GM18867 (cell line): ENCODE data around the gene TNRC18.
"Not testable (repeated sequence)": the region's sequence is repeated elsewhere in the genome, so short reads cannot be mapped to it uniquely, and the experiment has no call there.

Source experiments
- ATAC-seq: cut with Tn5 transposase; IDR thresholded peaks from one replicate; pipeline ENCODE4 v1.9.1; 2021; ENCODE audit warnings: mild to moderate bottlenecking, moderate library complexity; ENCODE audit not compliant: unreplicated experiment

TNRC18 gene

GRCh38 chr7:5275510-5275909 lies 148.1 kb downstream of the TNRC18 start:
- ATAC-seq = not testable (repeated sequence)

GRCh38 chr7:5274985-5275431 lies 148.6 kb downstream of the TNRC18 start:
- ATAC-seq = not testable (repeated sequence)

- ATAC-seq = no peak
Observed at GRCh38 chr7:5274441-5274840, 149.2 kb downstream of the TNRC18 start.

GRCh38 chr7:5273831-5274405 lies 149.7 kb downstream of the TNRC18 start:
- ATAC-seq = not testable (repeated sequence)

GRCh38 chr7:5270788-5271187 lies 152.8 kb downstream of the TNRC18 start:
- no peak for ATAC-seq

- not testable (repeated sequence) for ATAC-seq
Observed at GRCh38 chr7:5269992-5270657, 153.5 kb downstream of the TNRC18 start.

- not testable (repeated sequence) for ATAC-seq
Observed at GRCh38 chr7:5267829-5268228, 155.8 kb downstream of the TNRC18 start.

GRCh38 chr7:5266191-5267028 lies 157.2 kb downstream of the TNRC18 start:
- ATAC-seq = no peak

- no peak for ATAC-seq
Observed at GRCh38 chr7:5265320-5266190, 158.1 kb downstream of the TNRC18 start.

GRCh38 chr7:5263066-5263465 lies 160.6 kb downstream of the TNRC18 start:
- not testable (repeated sequence) for ATAC-seq

GRCh38 chr7:5260530-5261068 lies 163.0 kb downstream of the TNRC18 start:
- ATAC-seq = not testable (repeated sequence)
